Measurements from ENCODE around the gene ACOT4.
"Not testable (repeated sequence)": the region's sequence is repeated elsewhere in the genome, so short reads cannot be mapped to it uniquely, and the experiment has no call there.

The ACOT4 gene

DNA sequence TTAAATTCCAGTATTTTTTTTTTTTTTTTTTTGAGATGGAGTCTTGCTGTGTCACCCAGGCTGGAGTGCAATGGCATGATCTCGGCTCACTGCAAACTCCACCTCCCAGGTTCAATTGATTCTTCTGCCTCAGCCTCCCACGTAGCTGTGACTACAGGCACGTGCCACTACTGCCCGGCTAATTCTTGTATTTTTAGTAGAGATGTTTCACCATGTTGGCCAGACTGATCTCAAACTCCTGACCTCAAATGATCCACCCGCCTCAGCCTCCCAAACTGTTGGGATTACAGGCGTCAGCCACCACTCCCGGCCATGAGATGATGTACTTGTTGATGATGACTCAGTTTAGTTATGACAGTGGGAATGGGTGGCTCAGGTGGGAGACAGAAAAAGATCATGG lies 17.4 kb upstream of the ACOT4 start:
- peaks cover 7 to 23% of the 10 kb centered on the region in 2 experiments; a peak in 2 of 3 replicates for H3K36me3 ChIP-seq (ENCODE audit: control insufficient read depth in 2 of 2, insufficient read depth in 1 of 2, low read length in 2 of 2)
- H3K9me3 ChIP-seq (ENCODE audit: control insufficient read depth, insufficient read depth, low read depth, low read length); H3K4me3 ChIP-seq (ENCODE audit: low read depth, low read length); POLR2A ChIA-PET; CTCF ChIA-PET; H3K4me1 ChIP-seq (ENCODE audit: control insufficient read depth, insufficient read depth, low read length); H3K27ac ChIP-seq (ENCODE audit: extremely low read depth, low read depth, low read length): not testable (repeated sequence)

DNA sequence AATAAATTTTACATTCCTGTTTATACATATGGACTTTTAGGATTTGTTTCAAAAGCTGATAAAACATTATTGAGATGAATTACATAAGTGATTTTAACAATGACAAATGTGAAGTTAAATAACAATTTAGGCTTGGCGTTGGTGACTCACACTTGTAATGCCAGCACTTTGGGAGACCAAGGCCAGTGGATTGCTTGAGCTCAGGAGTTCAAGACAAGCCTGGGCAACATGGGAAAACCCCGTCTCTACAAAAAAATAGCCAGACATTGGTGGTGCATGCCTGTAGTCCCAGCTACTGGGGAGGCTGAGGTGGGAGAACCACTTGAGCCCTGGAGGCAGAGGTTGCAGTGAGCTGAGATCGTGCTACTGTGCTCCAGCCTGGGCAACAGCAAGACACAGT lies 15.3 kb upstream of the ACOT4 start:
- Histone ChIP-seq H3K36me3 (ENCODE audit: control insufficient read depth in 2 of 2, insufficient read depth in 1 of 2, low read length in 2 of 2) (peaks cover 12 to 32% of the 10 kb centered on the region in 2 experiments; a peak in 2 of 3 replicates), H3K4me1 (ENCODE audit: control insufficient read depth, insufficient read depth, low read length) (no peaks in the 10 kb centered on the region), H3K27ac (ENCODE audit: extremely low read depth, low read depth, low read length) (no peak overlapping the region), H3K9me3 (ENCODE audit: control insufficient read depth, insufficient read depth, low read depth, low read length) (no peaks in the 10 kb centered on the region), H3K4me3 (ENCODE audit: low read depth, low read length) (no peak overlapping the region)
- ChIA-PET POLR2A (no interaction called here), CTCF (no interaction called here)
- TF ChIP-seq, protein P1, sequence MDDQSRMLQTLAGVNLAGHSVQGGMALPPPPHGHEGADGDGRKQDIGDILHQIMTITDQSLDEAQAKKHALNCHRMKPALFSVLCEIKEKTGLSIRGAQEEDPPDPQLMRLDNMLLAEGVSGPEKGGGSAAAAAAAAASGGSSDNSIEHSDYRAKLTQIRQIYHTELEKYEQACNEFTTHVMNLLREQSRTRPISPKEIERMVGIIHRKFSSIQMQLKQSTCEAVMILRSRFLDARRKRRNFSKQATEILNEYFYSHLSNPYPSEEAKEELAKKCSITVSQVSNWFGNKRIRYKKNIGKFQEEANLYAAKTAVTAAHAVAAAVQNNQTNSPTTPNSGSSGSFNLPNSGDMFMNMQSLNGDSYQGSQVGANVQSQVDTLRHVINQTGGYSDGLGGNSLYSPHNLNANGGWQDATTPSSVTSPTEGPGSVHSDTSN (CRISPR knock-in tag; IDR thresholded peaks at IDR 0.05): no peak
- no peak for TF ChIP-seq IKZF3 (tag by site-specific recombination; IDR thresholded peaks at IDR 0.05)
- TF ChIP-seq, protein P2, sequence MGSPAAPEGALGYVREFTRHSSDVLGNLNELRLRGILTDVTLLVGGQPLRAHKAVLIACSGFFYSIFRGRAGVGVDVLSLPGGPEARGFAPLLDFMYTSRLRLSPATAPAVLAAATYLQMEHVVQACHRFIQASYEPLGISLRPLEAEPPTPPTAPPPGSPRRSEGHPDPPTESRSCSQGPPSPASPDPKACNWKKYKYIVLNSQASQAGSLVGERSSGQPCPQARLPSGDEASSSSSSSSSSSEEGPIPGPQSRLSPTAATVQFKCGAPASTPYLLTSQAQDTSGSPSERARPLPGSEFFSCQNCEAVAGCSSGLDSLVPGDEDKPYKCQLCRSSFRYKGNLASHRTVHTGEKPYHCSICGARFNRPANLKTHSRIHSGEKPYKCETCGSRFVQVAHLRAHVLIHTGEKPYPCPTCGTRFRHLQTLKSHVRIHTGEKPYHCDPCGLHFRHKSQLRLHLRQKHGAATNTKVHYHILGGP (tag by site-specific recombination; IDR thresholded peaks at IDR 0.05): no peak
- TF ChIP-seq ZNF529 (tag by site-specific recombination; IDR thresholded peaks at IDR 0.05; ENCODE audit: insufficient replicate concordance): no peak
- no peak for TF ChIP-seq HOXA7 (CRISPR knock-in tag; IDR thresholded peaks at IDR 0.05; ENCODE audit: borderline replicate concordance)
- no peak for TF ChIP-seq ZBTB7A (tag by site-specific recombination; IDR thresholded peaks at IDR 0.05; ENCODE audit: low read depth)
- no peak for TF ChIP-seq OVOL3 (tag by site-specific recombination; IDR thresholded peaks at IDR 0.05)
- TF ChIP-seq SETDB1 (IDR thresholded peaks at IDR 0.05; ENCODE audit: insufficient read length, low read length): no peak
- TF ChIP-seq, protein P3, sequence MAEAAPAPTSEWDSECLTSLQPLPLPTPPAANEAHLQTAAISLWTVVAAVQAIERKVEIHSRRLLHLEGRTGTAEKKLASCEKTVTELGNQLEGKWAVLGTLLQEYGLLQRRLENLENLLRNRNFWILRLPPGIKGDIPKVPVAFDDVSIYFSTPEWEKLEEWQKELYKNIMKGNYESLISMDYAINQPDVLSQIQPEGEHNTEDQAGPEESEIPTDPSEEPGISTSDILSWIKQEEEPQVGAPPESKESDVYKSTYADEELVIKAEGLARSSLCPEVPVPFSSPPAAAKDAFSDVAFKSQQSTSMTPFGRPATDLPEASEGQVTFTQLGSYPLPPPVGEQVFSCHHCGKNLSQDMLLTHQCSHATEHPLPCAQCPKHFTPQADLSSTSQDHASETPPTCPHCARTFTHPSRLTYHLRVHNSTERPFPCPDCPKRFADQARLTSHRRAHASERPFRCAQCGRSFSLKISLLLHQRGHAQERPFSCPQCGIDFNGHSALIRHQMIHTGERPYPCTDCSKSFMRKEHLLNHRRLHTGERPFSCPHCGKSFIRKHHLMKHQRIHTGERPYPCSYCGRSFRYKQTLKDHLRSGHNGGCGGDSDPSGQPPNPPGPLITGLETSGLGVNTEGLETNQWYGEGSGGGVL (tag by site-specific recombination; IDR thresholded peaks at IDR 0.05): no peak
- TF ChIP-seq ZNF133 (tag by site-specific recombination; IDR thresholded peaks at IDR 0.05): no peak
- TF ChIP-seq, protein P4, sequence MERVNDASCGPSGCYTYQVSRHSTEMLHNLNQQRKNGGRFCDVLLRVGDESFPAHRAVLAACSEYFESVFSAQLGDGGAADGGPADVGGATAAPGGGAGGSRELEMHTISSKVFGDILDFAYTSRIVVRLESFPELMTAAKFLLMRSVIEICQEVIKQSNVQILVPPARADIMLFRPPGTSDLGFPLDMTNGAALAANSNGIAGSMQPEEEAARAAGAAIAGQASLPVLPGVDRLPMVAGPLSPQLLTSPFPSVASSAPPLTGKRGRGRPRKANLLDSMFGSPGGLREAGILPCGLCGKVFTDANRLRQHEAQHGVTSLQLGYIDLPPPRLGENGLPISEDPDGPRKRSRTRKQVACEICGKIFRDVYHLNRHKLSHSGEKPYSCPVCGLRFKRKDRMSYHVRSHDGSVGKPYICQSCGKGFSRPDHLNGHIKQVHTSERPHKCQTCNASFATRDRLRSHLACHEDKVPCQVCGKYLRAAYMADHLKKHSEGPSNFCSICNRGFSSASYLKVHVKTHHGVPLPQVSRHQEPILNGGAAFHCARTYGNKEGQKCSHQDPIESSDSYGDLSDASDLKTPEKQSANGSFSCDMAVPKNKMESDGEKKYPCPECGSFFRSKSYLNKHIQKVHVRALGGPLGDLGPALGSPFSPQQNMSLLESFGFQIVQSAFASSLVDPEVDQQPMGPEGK (tag by site-specific recombination; IDR thresholded peaks at IDR 0.05): no peak
- TF ChIP-seq EGR2 (tag by site-specific recombination; IDR thresholded peaks at IDR 0.05; ENCODE audit: low read depth): no peak
- TF ChIP-seq ZNF549 (tag by site-specific recombination; IDR thresholded peaks at IDR 0.05): no peak
- no peak for TF ChIP-seq TRIM28 (IDR thresholded peaks at IDR 0.05; ENCODE audit: borderline replicate concordance, low read length)
- no peak for TF ChIP-seq ZNF112 (tag by site-specific recombination; IDR thresholded peaks at IDR 0.05)
- TF ChIP-seq ZNF155 (tag by site-specific recombination; IDR thresholded peaks at IDR 0.05): no peak
- TF ChIP-seq SP2 (tag by site-specific recombination; IDR thresholded peaks at IDR 0.05): no peak
- no peak for TF ChIP-seq ZNF785 (tag by site-specific recombination; IDR thresholded peaks at IDR 0.05)
- TF ChIP-seq ZNF791 (tag by site-specific recombination; IDR thresholded peaks at IDR 0.05): no peak

DNA sequence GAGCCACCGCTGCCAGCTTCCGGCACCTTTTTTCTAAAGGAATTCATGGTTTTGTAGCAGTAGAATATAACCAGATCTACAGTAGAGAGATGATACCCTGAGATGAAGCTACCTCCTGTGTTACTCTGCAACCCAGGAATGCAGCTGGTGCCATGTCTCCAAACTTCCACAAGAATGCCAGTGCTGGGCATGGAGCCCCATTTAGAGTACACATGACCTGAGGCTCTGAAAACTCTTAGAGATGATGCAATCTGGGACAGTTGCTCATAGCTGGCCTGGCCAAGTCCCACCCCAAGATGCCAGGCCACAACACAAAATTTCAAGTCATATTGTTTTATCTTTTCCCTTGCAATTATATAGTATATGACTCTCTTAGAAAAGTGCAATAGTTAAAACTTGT lies 14.5 kb upstream of the ACOT4 start:
- H3K27ac ChIP-seq (ENCODE audit: extremely low read depth, low read depth, low read length); CTCF ChIA-PET; H3K9me3 ChIP-seq (ENCODE audit: control insufficient read depth, insufficient read depth, low read depth, low read length); H3K4me3 ChIP-seq (ENCODE audit: low read depth, low read length); H3K4me1 ChIP-seq (ENCODE audit: control insufficient read depth, insufficient read depth, low read length); POLR2A ChIA-PET: not testable (repeated sequence)
- H3K36me3 ChIP-seq (ENCODE audit: control insufficient read depth in 2 of 2, insufficient read depth in 1 of 2, low read length in 2 of 2): peaks cover 12 to 32% of the 10 kb centered on the region in 2 experiments; a peak in 2 of 3 replicates

DNA sequence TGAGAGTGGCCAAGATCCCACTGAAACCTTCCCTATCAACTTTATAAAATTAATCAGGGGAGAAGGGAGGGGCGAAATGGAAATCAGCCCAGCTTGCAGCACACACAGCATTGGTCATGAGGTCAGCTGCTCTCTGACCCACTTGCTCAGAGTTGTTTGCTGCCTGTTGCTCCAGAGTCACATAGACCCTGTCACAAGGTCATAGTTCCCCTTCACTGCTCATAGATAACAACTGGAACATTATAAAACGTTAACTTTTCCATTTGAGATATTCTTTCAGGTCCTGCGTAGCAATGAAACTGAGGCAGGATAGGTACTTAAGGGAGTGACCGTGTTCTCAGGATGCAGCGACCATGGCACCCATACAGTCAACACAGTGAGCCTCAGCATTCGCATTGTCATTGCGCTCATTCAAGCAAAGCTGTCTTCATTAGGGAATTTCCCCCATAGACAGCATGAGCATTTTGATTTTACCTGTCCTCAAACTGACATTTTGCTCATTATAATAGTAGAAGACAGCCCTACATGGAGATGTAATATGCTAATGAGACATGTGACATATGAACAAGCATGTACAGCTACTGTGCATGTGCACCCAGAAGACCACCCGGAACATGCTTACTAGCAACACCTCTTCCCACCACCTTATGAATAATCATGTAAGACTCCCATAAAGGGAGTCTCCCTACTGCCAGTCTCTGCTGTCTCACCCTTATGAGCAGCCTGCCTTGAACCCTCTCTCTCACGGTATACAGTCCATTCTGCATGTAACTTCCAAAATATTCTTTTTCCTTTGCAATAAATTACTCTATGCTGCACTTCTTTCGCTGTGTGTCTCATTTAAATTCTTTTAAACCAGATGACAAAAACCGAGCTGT lies 9.3 kb upstream of the ACOT4 start:
- H3K4me3 ChIP-seq (ENCODE audit: low read depth, low read length); CTCF ChIA-PET; POLR2A ChIA-PET; H3K27ac ChIP-seq (ENCODE audit: extremely low read depth, low read depth, low read length); H3K4me1 ChIP-seq (ENCODE audit: control insufficient read depth, insufficient read depth, low read length); H3K9me3 ChIP-seq (ENCODE audit: control insufficient read depth, insufficient read depth, low read depth, low read length): not testable (repeated sequence)
- peaks cover 5 to 12% of the 10 kb centered on the region in 2 experiments; a peak in 2 of 3 replicates for H3K36me3 ChIP-seq (ENCODE audit: control insufficient read depth in 2 of 2, insufficient read depth in 1 of 2, low read length in 2 of 2)
